Measurements from ENCODE around the gene DNAJA1.

The DNAJA1 gene

DNA sequence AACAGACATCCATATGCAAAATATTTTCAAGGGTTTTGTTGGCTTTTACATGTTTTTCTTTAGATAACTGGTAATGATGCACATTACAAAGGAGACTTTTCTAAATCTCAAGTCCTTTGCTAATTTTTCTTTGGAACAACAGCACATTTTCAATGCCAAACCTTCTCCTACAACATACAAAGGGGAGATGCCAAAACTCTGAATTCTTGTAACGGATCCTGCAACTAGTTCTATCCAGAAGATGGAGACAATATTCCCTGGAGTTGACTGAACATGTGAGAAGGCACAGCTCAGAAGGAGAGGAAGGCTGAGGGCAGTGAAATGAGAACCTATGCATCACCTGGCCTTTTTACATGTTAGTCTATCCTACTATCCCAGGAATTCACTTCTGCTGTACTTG lies 21.0 kb downstream of the DNAJA1 start:
- H2AFZ ChIP-seq (ENCODE audit: low read depth, low read length, severe bottlenecking): no peak overlapping the region
- H3K4me3 ChIP-seq (ENCODE audit: insufficient read depth, low read length, poor library complexity, severe bottlenecking): no peak overlapping the region
- H3F3A ChIP-seq (ENCODE audit: insufficient read depth): peaks cover 45% of the 10 kb centered on the region
- H3K4me2 ChIP-seq (ENCODE audit: low read depth, low read length, poor library complexity, severe bottlenecking): no peak overlapping the region
- no peaks in the 10 kb centered on the region for H3K79me2 ChIP-seq (ENCODE audit: insufficient read depth, low read length)
- H3K9ac ChIP-seq (ENCODE audit: low read length): no peak overlapping the region
- no peaks in the 10 kb centered on the region for H3K9me3 ChIP-seq (ENCODE audit: insufficient read depth, low read length)
- H3K36me3 ChIP-seq (ENCODE audit: low read length): peaks cover 6% of the 10 kb centered on the region
- no peak overlapping the region for H3K27ac ChIP-seq (ENCODE audit: low read depth, low read length)
- TF ChIP-seq CTCF (IDR thresholded peaks at IDR 0.05; ENCODE audit: insufficient read depth, low read length, poor library complexity, severe bottlenecking) (no peak), EZH2phosphoT487 (conservative IDR thresholded peaks at IDR 0.05; ENCODE audit: low read length) (no peak)
- H4K20me1 ChIP-seq (ENCODE audit: low read depth, low read length): no peaks in the 10 kb centered on the region
- no peaks in the 10 kb centered on the region for H3K9me2 ChIP-seq (replicated peaks; ENCODE audit: insufficient read depth, low read length)
- no peaks in the 10 kb centered on the region for H3K27me3 ChIP-seq (ENCODE audit: low read length)

DNA sequence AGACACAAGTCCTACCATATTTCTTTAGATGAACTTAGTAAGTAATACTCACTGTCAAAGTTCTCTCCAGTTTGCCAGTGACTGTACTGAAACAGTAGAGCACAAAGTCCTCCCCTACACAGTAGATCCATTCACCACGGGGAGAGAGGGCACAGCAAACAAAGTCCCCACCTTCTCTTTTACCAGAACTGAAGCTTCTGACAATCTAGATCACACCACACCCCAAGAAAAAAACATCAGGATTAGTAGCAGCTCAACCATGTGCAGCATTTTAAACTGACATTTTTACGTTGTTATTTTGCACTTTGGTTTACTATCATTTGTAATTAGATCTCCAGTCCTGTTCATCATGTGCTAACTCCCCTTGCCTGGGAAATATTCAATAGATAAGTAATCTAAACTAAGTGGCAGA lies 23.0 kb downstream of the DNAJA1 start:
- Histone ChIP-seq H3K79me2 (ENCODE audit: insufficient read depth, low read length) (no peaks in the 10 kb centered on the region), H3K27ac (ENCODE audit: low read depth, low read length) (no peak overlapping the region), H2AFZ (ENCODE audit: low read depth, low read length, severe bottlenecking) (no peak overlapping the region), H3F3A (ENCODE audit: insufficient read depth) (peaks cover 29% of the 10 kb centered on the region), H3K9me3 (ENCODE audit: insufficient read depth, low read length) (no peaks in the 10 kb centered on the region), H3K36me3 (ENCODE audit: low read length) (peaks cover 14% of the 10 kb centered on the region), H4K20me1 (ENCODE audit: low read depth, low read length) (no peaks in the 10 kb centered on the region), H3K27me3 (ENCODE audit: low read length) (no peaks in the 10 kb centered on the region), H3K9me2 (replicated peaks; ENCODE audit: insufficient read depth, low read length) (no peaks in the 10 kb centered on the region), H3K9ac (ENCODE audit: low read length) (no peak overlapping the region), H3K4me3 (ENCODE audit: insufficient read depth, low read length, poor library complexity, severe bottlenecking) (no peak overlapping the region), H3K4me2 (ENCODE audit: low read depth, low read length, poor library complexity, severe bottlenecking) (no peak overlapping the region)
- TF ChIP-seq CTCF (IDR thresholded peaks at IDR 0.05; ENCODE audit: insufficient read depth, low read length, poor library complexity, severe bottlenecking) (no peak), EZH2phosphoT487 (conservative IDR thresholded peaks at IDR 0.05; ENCODE audit: low read length) (no peak)

- H3K36me3 ChIP-seq (ENCODE audit: low read length): peaks cover 18% of the 10 kb centered on the region
- no peak overlapping the region for H2AFZ ChIP-seq (ENCODE audit: low read depth, low read length, severe bottlenecking)
Observed at GRCh38 chr9:33049680-33050361, 24.7 kb downstream of the DNAJA1 start.

More at GRCh38 chr9:33049680-33050361, 24.7 kb downstream of the DNAJA1 start:
- Histone ChIP-seq H3K79me2 (ENCODE audit: insufficient read depth, low read length) (no peaks in the 10 kb centered on the region), H3K9me2 (replicated peaks; ENCODE audit: insufficient read depth, low read length) (no peaks in the 10 kb centered on the region), H3K9me3 (ENCODE audit: insufficient read depth, low read length) (no peaks in the 10 kb centered on the region), H3K9ac (ENCODE audit: low read length) (no peak overlapping the region), H4K20me1 (ENCODE audit: low read depth, low read length) (no peaks in the 10 kb centered on the region), H3K27ac (ENCODE audit: low read depth, low read length) (no peak overlapping the region), H3K4me2 (ENCODE audit: low read depth, low read length, poor library complexity, severe bottlenecking) (no peak overlapping the region), H3K4me3 (ENCODE audit: insufficient read depth, low read length, poor library complexity, severe bottlenecking) (no peak overlapping the region), H3K27me3 (ENCODE audit: low read length) (no peaks in the 10 kb centered on the region), H3F3A (ENCODE audit: insufficient read depth) (peaks cover 15% of the 10 kb centered on the region)
- TF ChIP-seq CTCF (IDR thresholded peaks at IDR 0.05; ENCODE audit: insufficient read depth, low read length, poor library complexity, severe bottlenecking) (no peak), EZH2phosphoT487 (conservative IDR thresholded peaks at IDR 0.05; ENCODE audit: low read length) (no peak)

Data from SU-DHL-6 (cell line).